Lung (tissue), 12 donors: ENCODE results near the gene TVP23C. TPM values are rescaled to one million over a fixed set of nuclear protein-coding genes. Genes with fewer than 3 reads are reported as not detected.

Source experiments
- ATAC-seq: fragments of 200-7000 bp; cut with Tn5 transposase; one replicate; pipeline ENCODE4 v1.9.1; 2020; ENCODE audit warnings: moderate number of reproducible peaks; ENCODE audit not compliant: insufficient read depth, low FRiP score
- DNase-seq, 3 donors: peaks; one replicate each; pipeline ENCODE4 v3.0.0-alpha.2; 2013 to 2017
- H3K27ac ChIP-seq, 2 donors: one replicate each; pipeline ENCODE4 v1.5.1; 2013; ENCODE audit warnings: mild to moderate bottlenecking in 2 of 2, moderate library complexity in 2 of 2, control low read depth in 1 of 2, inconsistent platforms in 1 of 2, low read depth in 1 of 2, low read length in 1 of 2
- H3K27me3 ChIP-seq, 3 donors: one replicate each; pipeline ENCODE4 v1.5.1; 2013; ENCODE audit warnings: low read length in 2 of 3; ENCODE audit not compliant: control insufficient read depth in 3 of 3, insufficient read depth in 3 of 3
- H3K36me3 ChIP-seq, 4 donors: one replicate each; pipeline ENCODE4 v1.5.1; 2013; ENCODE audit warnings: low read length in 4 of 4, mild to moderate bottlenecking in 1 of 4, moderate library complexity in 1 of 4; ENCODE audit not compliant: control insufficient read depth in 4 of 4, insufficient read depth in 4 of 4
- H3K4me1 ChIP-seq, 5 donors: one replicate each; pipeline ENCODE4 v1.5.1; 2013; ENCODE audit warnings: low read length in 5 of 5, mild to moderate bottlenecking in 2 of 5, moderate library complexity in 1 of 5; ENCODE audit not compliant: control insufficient read depth in 5 of 5, insufficient read depth in 5 of 5
- H3K4me3 ChIP-seq: one replicate; pipeline ENCODE4 v1.5.1; 2013; ENCODE audit warnings: mild to moderate bottlenecking, control low read depth, moderate library complexity
- H3K9ac ChIP-seq, 2 donors: one replicate each; pipeline ENCODE4 v1.5.1; 2013; ENCODE audit warnings: low read length in 2 of 2, control low read depth in 1 of 2; ENCODE audit not compliant: insufficient read depth in 1 of 2
- H3K9me3 ChIP-seq, 4 donors: one replicate each; pipeline ENCODE4 v1.5.1; 2013; ENCODE audit warnings: low read length in 3 of 4, mild to moderate bottlenecking in 1 of 4, moderate library complexity in 1 of 4; ENCODE audit not compliant: control insufficient read depth in 4 of 4, insufficient read depth in 3 of 4
- whole genome bisulfite sequencing, 2 donors: extraction: QIAGEN DNeasy Blood & Tissue Kit; methylation state at CpG; one replicate each; pipeline ENCODE4 v1.1.7; 2013; 5-methylcytosine and 5-hydroxymethylcytosine counted together
- polyA plus RNA-seq, 2 donors: library from polyadenylated mRNA; stranded (reverse); fragments of 200-250 nt; gene quantifications; one replicate each; pipeline ENCODE4 v1.2.1, GENCODE V29; 2013
- total RNA-seq, 2 donors: library from RNA; depleted of rRNA in 1 of 2; stranded (reverse); fragments of >200 nt in 1 of 2; gene quantifications; one replicate each; pipeline ENCODE4 v1.2.1, GENCODE V29; 2014 to 2021
- TF ChIP-seq, protein P1 (sequence below): IDR thresholded peaks from 2 replicates; pipeline ENCODE4 v1.5.1; 2012; ENCODE audit warnings: mild to moderate bottlenecking; ENCODE audit errors: control extremely low read depth, extremely low read depth
- donor health status: control.
- donor health status: control.
- donor health status: Bipolar disorder and iron deficiency.
- donor health status: healthy.
- donor health status: DM: yes; HTN: yes; CAD: no.

Gene TVP23C
- total and polyA plus RNA-seq, 4 donors: 2.7 to 80.8 (median 13.0) TPM

GRCh38 chr17:15516150-15516549 lies 47.1 kb downstream of the TVP23C start:
- H3K9me3 ChIP-seq: no peaks in the 10 kb centered on the region
- peaks cover 0 to 27% (median 13%) of the 10 kb centered on the region in 5 donors for H3K4me1 ChIP-seq
- no peak for DNase-seq
- ATAC-seq: no peak
- no peak overlapping the region for H3K27ac ChIP-seq
- WGBS, 2 donors: 94 to 95% methylated on average over 8 of the region's 8 CpGs
- TF ChIP-seq, protein P1, sequence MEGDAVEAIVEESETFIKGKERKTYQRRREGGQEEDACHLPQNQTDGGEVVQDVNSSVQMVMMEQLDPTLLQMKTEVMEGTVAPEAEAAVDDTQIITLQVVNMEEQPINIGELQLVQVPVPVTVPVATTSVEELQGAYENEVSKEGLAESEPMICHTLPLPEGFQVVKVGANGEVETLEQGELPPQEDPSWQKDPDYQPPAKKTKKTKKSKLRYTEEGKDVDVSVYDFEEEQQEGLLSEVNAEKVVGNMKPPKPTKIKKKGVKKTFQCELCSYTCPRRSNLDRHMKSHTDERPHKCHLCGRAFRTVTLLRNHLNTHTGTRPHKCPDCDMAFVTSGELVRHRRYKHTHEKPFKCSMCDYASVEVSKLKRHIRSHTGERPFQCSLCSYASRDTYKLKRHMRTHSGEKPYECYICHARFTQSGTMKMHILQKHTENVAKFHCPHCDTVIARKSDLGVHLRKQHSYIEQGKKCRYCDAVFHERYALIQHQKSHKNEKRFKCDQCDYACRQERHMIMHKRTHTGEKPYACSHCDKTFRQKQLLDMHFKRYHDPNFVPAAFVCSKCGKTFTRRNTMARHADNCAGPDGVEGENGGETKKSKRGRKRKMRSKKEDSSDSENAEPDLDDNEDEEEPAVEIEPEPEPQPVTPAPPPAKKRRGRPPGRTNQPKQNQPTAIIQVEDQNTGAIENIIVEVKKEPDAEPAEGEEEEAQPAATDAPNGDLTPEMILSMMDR: no peak
- H3K9ac ChIP-seq: no peak overlapping the region
- H3K27me3 ChIP-seq: no peaks in the 10 kb centered on the region
- H3K36me3 ChIP-seq: peaks cover 0 to 4% (median under 1%) of the 10 kb centered on the region in 4 donors
- no peak overlapping the region for H3K4me3 ChIP-seq

DNA sequence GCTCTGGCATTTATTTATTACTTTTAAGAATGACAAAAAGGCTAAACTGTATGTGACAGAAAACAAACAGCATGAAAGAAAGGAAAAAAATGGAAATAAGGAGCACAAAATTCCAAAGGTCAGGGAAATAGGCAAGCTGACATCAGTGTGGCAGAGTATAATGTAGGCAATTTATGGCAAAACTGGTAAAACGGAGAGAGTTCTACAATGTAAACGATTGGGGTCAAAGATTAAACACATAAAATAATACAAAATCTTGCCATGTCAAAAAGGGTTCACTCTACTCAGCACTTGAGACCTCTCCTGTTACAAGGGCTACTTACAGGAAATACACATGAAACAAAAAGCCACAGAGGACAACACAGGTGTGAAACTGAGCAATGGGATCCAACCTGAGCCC lies 48.8 kb downstream of the TVP23C start:
- TF ChIP-seq, protein P1: no peak
- no peak overlapping the region for H3K27ac ChIP-seq
- no peaks in the 10 kb centered on the region for H3K27me3 ChIP-seq
- 51 to 72% methylated on average over 2 of the region's 2 CpGs for WGBS, 2 donors
- peaks cover 3 to 27% (median 13%) of the 10 kb centered on the region in 5 donors for H3K4me1 ChIP-seq
- DNase-seq (peak in 2 of 3 donors; percentile 28 to 31), ATAC-seq (no peak)
- no peak overlapping the region for H3K4me3 ChIP-seq
- H3K36me3 ChIP-seq: peaks cover 0 to 4% (median under 1%) of the 10 kb centered on the region in 4 donors
- no peaks in the 10 kb centered on the region for H3K9me3 ChIP-seq
- no peak overlapping the region for H3K9ac ChIP-seq

- TF ChIP-seq, protein P1: no peak
- WGBS, 2 donors: 55 to 79% methylated on average over 9 of the region's 9 CpGs
- H3K9ac ChIP-seq: no peak overlapping the region
- H3K36me3 ChIP-seq: peaks cover 0 to 4% (median under 1%) of the 10 kb centered on the region in 4 donors
- H3K9me3 ChIP-seq: no peaks in the 10 kb centered on the region
- ATAC-seq: no peak
- peak in 2 of 3 donors; percentile 66 to 70 for DNase-seq
- H3K4me1 ChIP-seq: peaks cover 3 to 27% (median 13%) of the 10 kb centered on the region in 5 donors
- H3K4me3 ChIP-seq: no peak overlapping the region
- no peaks in the 10 kb centered on the region for H3K27me3 ChIP-seq
- peak overlapping the region in 1 of 2 donors; percentile 17 for H3K27ac ChIP-seq
Measured at GRCh38 chr17:15513856-15514459, 49.3 kb downstream of the TVP23C start.
